ELR (cell line): ENCODE measurements around the gene UMAD1.

Experiments
- DNase-seq: peaks from one replicate; pipeline ENCODE4 v3.0.0-alpha.2; 2015; ENCODE audit warnings: low read depth

UMAD1 gene

DNA sequence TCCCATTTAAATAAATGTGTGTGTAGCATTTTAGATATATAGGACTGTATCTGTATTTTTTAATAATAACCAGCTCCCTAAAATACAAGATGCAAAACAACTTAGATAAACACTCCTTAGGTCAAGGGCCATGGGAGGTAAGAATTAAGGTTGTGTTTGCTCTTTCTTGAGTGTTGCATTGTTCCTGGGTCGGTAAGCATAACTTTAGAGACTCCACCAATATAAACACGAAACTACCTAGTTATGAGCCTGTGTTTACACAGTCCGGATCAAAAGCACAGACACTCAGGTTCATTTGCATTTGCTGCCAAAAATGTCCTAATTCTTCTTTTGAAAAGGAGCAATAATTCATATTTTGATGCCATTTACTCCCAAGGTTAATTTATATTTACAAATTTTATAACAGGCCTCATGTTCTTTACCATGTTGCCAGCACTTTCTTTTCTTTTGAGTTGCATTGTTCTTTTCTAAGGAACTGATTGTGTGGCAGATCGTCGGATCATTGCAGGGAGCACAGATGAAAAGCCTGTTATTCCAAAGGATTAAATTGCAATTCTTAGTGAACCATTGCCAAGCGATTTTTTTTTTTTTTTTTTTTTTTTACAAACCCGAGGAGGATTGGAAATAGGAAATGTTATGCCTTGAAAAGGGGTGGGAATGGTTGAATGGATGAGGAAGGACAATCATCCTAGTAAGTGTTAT is 282.3 kb downstream of the UMAD1 start:
- no peak for DNase-seq

DNA sequence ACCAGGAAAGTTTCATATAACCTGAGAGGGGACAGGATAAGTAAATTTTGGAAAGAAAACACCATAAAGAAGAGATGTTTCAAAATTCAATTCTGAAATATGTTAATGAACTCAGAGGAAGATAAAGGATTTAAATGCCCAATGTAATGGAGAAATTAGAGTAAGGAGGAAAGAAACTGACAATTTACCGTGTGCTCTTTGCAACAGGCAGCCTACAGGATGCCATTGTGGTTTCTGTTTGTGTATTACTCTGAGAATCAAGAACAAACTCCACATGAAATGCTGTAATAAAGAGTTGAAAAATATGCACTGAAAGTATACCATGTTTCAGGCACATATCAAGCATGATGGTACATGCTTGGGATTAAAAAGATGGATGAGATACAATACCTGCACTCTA is 283.3 kb downstream of the UMAD1 start:
- DNase-seq = no peak

DNA sequence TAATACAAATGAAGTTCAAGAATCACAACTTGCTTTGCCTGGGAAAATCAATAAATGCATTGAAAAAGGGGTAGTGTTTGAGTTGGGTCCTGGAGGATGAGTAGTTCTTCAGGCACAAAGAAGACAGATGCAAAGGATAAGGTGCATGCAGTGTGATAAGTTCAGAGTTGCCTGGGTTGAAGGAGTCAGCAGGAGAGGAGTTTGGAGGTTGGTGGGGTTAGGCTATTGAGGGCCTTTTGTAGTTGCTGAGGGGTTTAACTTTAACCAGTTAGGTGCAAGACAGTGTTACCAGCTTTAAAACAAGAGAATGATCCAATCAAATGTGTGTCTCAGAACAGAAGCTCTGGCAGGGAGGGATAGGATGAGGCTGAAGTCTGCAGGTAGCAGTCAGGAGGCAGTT is 283.8 kb downstream of the UMAD1 start:
- no peak for DNase-seq
